Gastroesophageal sphincter (tissue), 4 donors: ENCODE data around the gene CCDC154. TPM values are rescaled to one million over a fixed set of nuclear protein-coding genes. Genes with fewer than 3 reads are reported as not detected.

Source experiments
- ATAC-seq: fragments of 150-250 bp; one replicate; pipeline ENCODE4 v1.9.1; 2016; ENCODE audit warnings: mild to moderate bottlenecking, moderate library complexity
- H3K27ac ChIP-seq, 4 donors: fragments of 200-600 bp; sonication (generic) in 3 of 4; 1 replicate in 3 of 4; 2 replicates in 1 of 4; pipeline ENCODE4 v1.5.1; 2016 to 2019
- H3K27me3 ChIP-seq: fragments of 200-600 bp; sonication (generic); one replicate; pipeline ENCODE4 v1.5.1; 2019
- H3K36me3 ChIP-seq, 2 donors: fragments of 200-600 bp; sonication (generic); one replicate each; pipeline ENCODE4 v1.5.1; 2019; ENCODE audit warnings: control low read depth in 1 of 2
- H3K4me1 ChIP-seq, 3 donors: fragments of 200-600 bp; sonication (generic); 1 replicate in 2 of 3; 2 replicates in 1 of 3; pipeline ENCODE4 v1.5.1; 2016 to 2019; ENCODE audit warnings: control low read depth in 2 of 3
- H3K4me3 ChIP-seq, 2 donors: fragments of 200-600 bp; sonication (generic); one replicate each; pipeline ENCODE4 v1.5.1; 2019; ENCODE audit warnings: mild to moderate bottlenecking in 1 of 2, moderate library complexity in 1 of 2
- H3K9me3 ChIP-seq, 3 donors: fragments of 200-600 bp; sonication (generic); one replicate each; pipeline ENCODE4 v1.5.1; 2017 to 2019; ENCODE audit warnings: control low read depth in 2 of 3
- CTCF ChIP-seq, 4 experiments: fragments of 200-600 bp in 2 of 4; fragments of 450-650 bp in 2 of 4; sonication (generic) in 1 of 4; IDR thresholded peaks; one replicate each; pipeline ENCODE4 v1.5.1; 2017 to 2019; ENCODE audit warnings: antibody characterized with exemption in 4 of 4, mild to moderate bottlenecking in 2 of 4, moderate library complexity in 2 of 4
- EP300 ChIP-seq: sonication (generic); formaldehyde crosslinking; IDR thresholded peaks from one replicate; pipeline ENCODE4 v1.6.1; 2017; ENCODE audit warnings: antibody characterized with exemption, mild to moderate bottlenecking
- POLR2A ChIP-seq, 2 donors: fragments of 450-650 bp; IDR thresholded peaks; one replicate each; pipeline ENCODE4 v1.6.1; 2017; ENCODE audit warnings: antibody characterized with exemption in 2 of 2, mild to moderate bottlenecking in 2 of 2, moderate library complexity in 1 of 2
- POLR2AphosphoS5 ChIP-seq: sonication (generic); formaldehyde crosslinking; IDR thresholded peaks from one replicate; pipeline ENCODE4 v1.6.1; 2017; ENCODE audit warnings: antibody characterized with exemption
- WGBS, 2 donors: methylation state at CpG; one replicate each; pipeline ENCODE4 v1.1.5; 2018; ENCODE audit warnings: low coverage in 1 of 2; 5-methylcytosine and 5-hydroxymethylcytosine counted together
- total RNA-seq, 4 donors: library from RNA; depleted of rRNA; stranded (reverse); fragments of >200 nt; gene quantifications; one replicate each; pipeline ENCODE4 v1.1.0, GENCODE V29; 2016

Gene CCDC154
- total RNA-seq, 4 donors from 2014 or later = not detected

- 81% methylated on average over 3 of the region's 14 CpGs; no CpG with 5 or more reads in 1 of the 2 donors for WGBS, 2 donors
- TF ChIP-seq EP300 (no peak), POLR2AphosphoS5 (no peak), CTCF (IDR thresholded peaks at IDR 0.05) (no peak), POLR2A (IDR thresholded peaks at IDR 0.05) (no peak)
- H3K27me3 ChIP-seq = peaks cover 47% of the 10 kb centered on the region
- H3K4me3 ChIP-seq = no peak overlapping the region
- no peak for ATAC-seq
- H3K36me3 ChIP-seq = no peaks in the 10 kb centered on the region
- peaks cover 0 to 6% (median 0%) of the 10 kb centered on the region in 3 donors for H3K4me1 ChIP-seq
- H3K9me3 ChIP-seq = no peaks in the 10 kb centered on the region
- no peak overlapping the region for H3K27ac ChIP-seq
Observed at GRCh38 chr16:1430214-1430758, 14.1 kb downstream of the CCDC154 start.

GRCh38 chr16:1429631-1430030 lies 14.7 kb downstream of the CCDC154 start:
- Histone ChIP-seq H3K27ac (no peak overlapping the region), H3K4me3 (no peak overlapping the region), H3K4me1 (peaks cover 0 to 6% (median 0%) of the 10 kb centered on the region in 3 donors), H3K27me3 (peaks cover 47% of the 10 kb centered on the region), H3K36me3 (no peaks in the 10 kb centered on the region), H3K9me3 (no peaks in the 10 kb centered on the region)
- WGBS, 2 donors = 100% methylated on average over 2 of the region's 13 CpGs; no CpG with 5 or more reads in 1 of the 2 donors
- ATAC-seq = no peak
- TF ChIP-seq POLR2AphosphoS5 = no peak
- TF ChIP-seq EP300 = no peak
- TF ChIP-seq POLR2A (IDR thresholded peaks at IDR 0.05) = no peak
- no peak for TF ChIP-seq CTCF (IDR thresholded peaks at IDR 0.05)

- H3K36me3 ChIP-seq = no peaks in the 10 kb centered on the region
- H3K9me3 ChIP-seq = no peaks in the 10 kb centered on the region
- no peak for ATAC-seq
- TF ChIP-seq EP300 (no peak), CTCF (IDR thresholded peaks at IDR 0.05) (no peak), POLR2A (IDR thresholded peaks at IDR 0.05) (no peak), POLR2AphosphoS5 (no peak)
- H3K4me1 ChIP-seq = peaks cover 0 to 6% (median 0%) of the 10 kb centered on the region in 3 donors
- H3K4me3 ChIP-seq = no peak overlapping the region
- H3K27me3 ChIP-seq = peaks cover 43% of the 10 kb centered on the region
- WGBS, 2 donors = no CpG with 5 or more reads among the region's 11 CpGs
- no peak overlapping the region for H3K27ac ChIP-seq
Observed at GRCh38 chr16:1429012-1429411, 15.3 kb downstream of the CCDC154 start.

- Histone ChIP-seq H3K9me3 (no peaks in the 10 kb centered on the region), H3K27ac (no peak overlapping the region), H3K27me3 (peaks cover 39% of the 10 kb centered on the region), H3K36me3 (no peaks in the 10 kb centered on the region), H3K4me3 (peak overlapping the region in 1 of 2 donors; percentile 12), H3K4me1 (peaks cover 0 to 6% (median 0%) of the 10 kb centered on the region in 3 donors)
- peak in 2 of 4 experiments; percentile 6 to 37 for TF ChIP-seq CTCF (IDR thresholded peaks at IDR 0.05)
- TF ChIP-seq POLR2AphosphoS5 = no peak
- WGBS, 2 donors = no CpG with 5 or more reads among the region's 21 CpGs
- no peak for ATAC-seq
Observed at GRCh38 chr16:1428511-1428910, 15.8 kb downstream of the CCDC154 start.
